ENCODE data around the gene CBFA2T2.

Gene CBFA2T2

DNA sequence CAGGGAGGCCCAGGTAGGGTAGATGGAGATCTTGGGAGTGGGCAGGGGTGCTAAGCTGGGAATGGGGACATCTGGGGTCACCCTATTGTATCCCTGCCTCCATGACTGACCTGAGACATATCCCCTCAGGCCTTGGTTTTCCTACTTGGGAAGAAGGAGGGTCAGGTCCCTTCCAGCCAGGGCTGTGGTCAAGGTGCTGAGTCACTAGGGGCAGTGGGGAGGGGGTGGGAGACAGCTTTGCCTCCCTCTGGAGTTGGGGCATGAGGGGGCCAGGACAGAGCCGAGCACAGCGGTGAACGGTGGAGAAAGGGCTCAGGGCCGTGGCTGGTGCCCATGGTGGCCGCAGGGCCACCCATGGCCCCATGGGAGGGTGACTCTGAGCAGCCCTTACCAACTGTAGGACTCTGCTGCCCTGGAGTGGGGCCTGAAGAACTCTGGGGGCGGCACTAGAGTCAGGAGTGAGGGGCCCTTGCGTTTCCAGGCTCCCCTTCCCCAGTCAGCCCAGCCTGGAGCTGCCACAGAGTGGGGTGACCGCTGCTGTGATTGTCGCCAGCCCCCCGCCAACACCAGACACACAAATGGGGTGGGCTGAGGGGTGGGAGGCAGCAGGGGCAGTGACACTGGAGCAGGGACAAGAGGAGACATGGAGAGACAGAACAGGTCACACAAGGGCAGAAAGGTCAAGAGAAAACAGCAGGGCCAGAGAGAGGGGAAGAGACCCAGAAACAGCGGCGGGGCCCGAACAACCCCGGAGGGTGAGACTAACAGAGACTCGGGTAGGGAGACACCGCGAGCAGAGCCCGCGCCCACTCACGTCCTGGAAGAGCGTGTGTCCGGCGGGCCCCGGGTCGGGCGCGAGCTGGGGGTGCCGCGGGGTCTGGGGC is 183.8 kb downstream of the CBFA2T2 start:
- TF ChIP-seq, protein P1, sequence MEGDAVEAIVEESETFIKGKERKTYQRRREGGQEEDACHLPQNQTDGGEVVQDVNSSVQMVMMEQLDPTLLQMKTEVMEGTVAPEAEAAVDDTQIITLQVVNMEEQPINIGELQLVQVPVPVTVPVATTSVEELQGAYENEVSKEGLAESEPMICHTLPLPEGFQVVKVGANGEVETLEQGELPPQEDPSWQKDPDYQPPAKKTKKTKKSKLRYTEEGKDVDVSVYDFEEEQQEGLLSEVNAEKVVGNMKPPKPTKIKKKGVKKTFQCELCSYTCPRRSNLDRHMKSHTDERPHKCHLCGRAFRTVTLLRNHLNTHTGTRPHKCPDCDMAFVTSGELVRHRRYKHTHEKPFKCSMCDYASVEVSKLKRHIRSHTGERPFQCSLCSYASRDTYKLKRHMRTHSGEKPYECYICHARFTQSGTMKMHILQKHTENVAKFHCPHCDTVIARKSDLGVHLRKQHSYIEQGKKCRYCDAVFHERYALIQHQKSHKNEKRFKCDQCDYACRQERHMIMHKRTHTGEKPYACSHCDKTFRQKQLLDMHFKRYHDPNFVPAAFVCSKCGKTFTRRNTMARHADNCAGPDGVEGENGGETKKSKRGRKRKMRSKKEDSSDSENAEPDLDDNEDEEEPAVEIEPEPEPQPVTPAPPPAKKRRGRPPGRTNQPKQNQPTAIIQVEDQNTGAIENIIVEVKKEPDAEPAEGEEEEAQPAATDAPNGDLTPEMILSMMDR (IDR thresholded peaks at IDR 0.05): no peak

GRCh38 chr20:33674294-33675135 is 184.6 kb downstream of the CBFA2T2 start, which contains the start of gene NECAB3:
NECAB3 (minus strand) TSS chr20:33674428; CDS start chr20:33674352, 76 bp downstream.
- TF ChIP-seq, protein P1 (IDR thresholded peaks at IDR 0.05): no peak

DNA sequence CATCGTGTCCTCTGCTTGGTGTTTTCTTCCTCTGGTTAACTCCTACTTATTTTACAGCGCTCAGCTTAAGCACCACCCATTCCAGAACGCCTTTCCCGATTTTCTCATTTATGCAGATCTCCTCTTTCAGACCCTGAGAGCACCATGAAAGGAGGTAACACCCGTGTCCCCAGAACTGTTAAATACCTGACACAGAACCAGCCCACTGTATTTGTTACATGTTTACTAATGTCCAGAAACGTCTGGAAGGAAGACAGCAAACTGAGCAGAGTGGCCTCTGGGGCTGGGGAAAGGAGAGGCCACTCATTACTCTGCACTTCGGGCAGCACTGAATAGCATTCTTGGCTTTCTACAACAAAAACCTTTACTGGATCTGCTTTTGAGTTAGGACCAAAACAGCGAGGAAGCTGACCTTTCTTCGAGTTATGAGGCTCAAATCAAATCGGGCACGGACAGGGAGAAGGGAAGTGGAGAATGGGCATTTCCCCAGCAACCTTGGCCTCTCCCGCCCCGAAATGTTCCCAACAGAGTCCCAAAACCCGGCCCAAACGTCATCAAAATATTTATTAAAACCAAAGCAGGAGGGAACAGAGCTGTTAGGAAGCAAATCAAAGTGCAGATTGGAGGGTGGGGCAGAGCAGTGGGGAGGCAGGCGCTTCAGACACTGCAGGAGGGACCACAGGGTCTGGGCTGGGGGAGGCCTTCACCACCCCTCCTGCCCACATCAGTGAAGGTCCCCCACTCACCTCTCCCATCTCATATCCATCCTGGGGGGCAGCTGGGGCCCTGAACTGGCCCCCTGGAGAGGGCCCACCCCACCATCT is 185.5 kb downstream of the CBFA2T2 start:
- TF ChIP-seq, protein P1 (IDR thresholded peaks at IDR 0.05): no peak

DNA sequence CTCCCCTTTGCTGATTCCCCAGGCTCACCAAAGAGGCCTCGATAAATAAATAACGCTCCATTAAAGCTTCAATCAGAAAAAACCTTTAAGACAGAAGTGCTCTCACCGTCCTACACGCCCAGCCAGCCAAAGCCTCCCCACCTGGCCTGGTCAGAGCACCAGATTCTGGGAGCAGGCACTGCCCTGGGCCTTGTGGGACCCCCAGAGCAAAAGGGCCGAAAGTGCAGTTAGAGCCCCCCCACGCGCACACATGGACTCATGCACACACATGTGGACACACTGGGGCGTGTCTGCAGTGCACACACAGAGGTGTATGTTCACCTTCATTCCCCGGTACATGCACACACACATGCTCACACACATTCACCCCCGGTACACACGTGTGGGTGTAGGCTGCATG is 186.2 kb downstream of the CBFA2T2 start:
- TF ChIP-seq, protein P1 (IDR thresholded peaks at IDR 0.05): no peak

- TF ChIP-seq, protein P1 (IDR thresholded peaks at IDR 0.05): no peak
Measured at GRCh38 chr20:33676652-33677645, 187.1 kb downstream of the CBFA2T2 start.

GRCh38 chr20:33677991-33678702 is 188.3 kb downstream of the CBFA2T2 start:
- TF ChIP-seq, protein P1 (IDR thresholded peaks at IDR 0.05): no peak

All from LNCAP (cell line).